ENCODE measurements around the gene LNX1.

LNX1 gene

DNA sequence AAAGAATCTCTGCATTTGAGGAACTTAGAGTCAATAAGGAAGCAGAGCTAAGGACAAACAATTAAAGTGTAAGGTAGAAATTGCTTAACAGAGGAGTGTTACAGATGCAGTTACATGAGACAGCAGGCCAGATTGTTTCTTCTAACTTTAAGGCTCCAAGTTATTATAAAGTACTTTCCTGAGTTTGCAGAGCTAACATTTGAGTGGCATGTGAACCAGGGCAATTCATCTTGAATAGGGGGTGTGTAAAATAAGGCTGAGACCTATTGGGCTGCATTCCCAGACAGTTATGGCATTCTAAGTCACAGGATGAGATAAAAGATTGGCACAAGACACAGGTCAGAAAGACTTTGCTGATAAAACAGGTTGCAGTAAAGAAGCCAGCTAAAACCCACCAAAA lies 7.6 kb upstream of the LNX1 start:
- H3K36me3 ChIP-seq (ENCODE audit: control insufficient read depth, insufficient read depth, low read length), result no peaks in the 10 kb centered on the region
- H3K4me1 ChIP-seq (ENCODE audit: control insufficient read depth, insufficient read depth, low read length), result no peaks in the 10 kb centered on the region; the same call in 1 of the 2 replicates
- no peak overlapping the region for H3K27ac ChIP-seq (ENCODE audit: low read depth, low read length)
- no peaks in the 10 kb centered on the region for H3K9me3 ChIP-seq (ENCODE audit: control insufficient read depth, insufficient read depth, low read depth, low read length)
- no peak overlapping the region for H3K4me3 ChIP-seq (ENCODE audit: low read depth, low read length)
- no peak overlapping the region for H3K9ac ChIP-seq (ENCODE audit: low read length)
- no peaks in the 10 kb centered on the region for H3K27me3 ChIP-seq (ENCODE audit: control insufficient read depth, insufficient read depth, low read length)

DNA sequence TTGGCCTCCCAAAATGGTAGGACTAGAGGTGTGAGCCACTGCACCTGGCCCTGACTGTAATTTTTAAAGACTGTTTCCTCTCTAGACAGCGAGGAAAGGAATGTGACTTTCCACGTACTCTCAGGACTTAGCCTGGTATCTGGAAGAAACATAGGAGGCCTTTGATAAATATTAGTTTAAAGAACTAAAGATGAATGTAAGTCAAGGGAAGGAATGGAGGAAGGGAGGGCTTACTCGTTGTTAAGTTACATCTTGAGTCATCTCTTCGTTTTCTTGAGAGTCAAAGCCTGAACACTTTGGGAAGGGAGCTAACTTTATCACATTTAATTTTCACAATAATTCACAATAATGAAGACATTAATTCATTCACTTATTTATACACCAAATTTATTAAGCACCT lies 7.2 kb upstream of the LNX1 start:
- Histone ChIP-seq H3K27ac (ENCODE audit: low read depth, low read length) (no peak overlapping the region), H3K9ac (ENCODE audit: low read length) (no peak overlapping the region), H3K4me1 (ENCODE audit: control insufficient read depth, insufficient read depth, low read length) (peaks cover 4% of the 10 kb centered on the region), H3K9me3 (ENCODE audit: control insufficient read depth, insufficient read depth, low read depth, low read length) (no peaks in the 10 kb centered on the region), H3K36me3 (ENCODE audit: control insufficient read depth, insufficient read depth, low read length) (no peaks in the 10 kb centered on the region), H3K4me3 (ENCODE audit: low read depth, low read length) (no peak overlapping the region), H3K27me3 (ENCODE audit: control insufficient read depth, insufficient read depth, low read length) (no peaks in the 10 kb centered on the region)

DNA sequence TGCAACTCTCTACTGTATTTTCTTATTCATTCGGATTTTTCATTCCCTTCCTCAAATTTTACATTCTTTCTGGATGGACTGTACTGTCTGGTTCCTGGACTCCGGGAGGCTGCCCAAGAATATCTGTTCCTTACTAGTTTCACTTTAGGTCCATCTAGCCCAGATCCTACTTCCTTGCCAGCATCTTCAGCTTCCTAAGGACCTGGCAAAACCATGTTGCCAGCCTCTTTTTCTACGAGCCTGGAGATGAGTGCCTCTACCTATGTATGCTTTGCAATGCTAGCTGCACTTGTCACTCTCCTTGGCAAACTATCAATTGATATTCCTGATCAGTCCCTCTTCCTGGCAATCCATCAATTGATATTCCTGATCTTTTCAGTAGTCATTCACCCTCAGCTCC lies 5.6 kb upstream of the LNX1 start:
- H3K9ac ChIP-seq (ENCODE audit: low read length), result no peak overlapping the region
- no peak overlapping the region for H3K27ac ChIP-seq (ENCODE audit: low read depth, low read length)
- no peaks in the 10 kb centered on the region for H3K36me3 ChIP-seq (ENCODE audit: control insufficient read depth, insufficient read depth, low read length)
- H3K4me3 ChIP-seq (ENCODE audit: low read depth, low read length), result no peak overlapping the region
- H3K27me3 ChIP-seq (ENCODE audit: control insufficient read depth, insufficient read depth, low read length), result no peaks in the 10 kb centered on the region
- H3K9me3 ChIP-seq (ENCODE audit: control insufficient read depth, insufficient read depth, low read depth, low read length), result no peaks in the 10 kb centered on the region
- H3K4me1 ChIP-seq (ENCODE audit: control insufficient read depth, insufficient read depth, low read length), result peaks cover 14% of the 10 kb centered on the region

- Histone ChIP-seq H3K4me3 (ENCODE audit: low read depth, low read length) (no peak overlapping the region), H3K27me3 (ENCODE audit: control insufficient read depth, insufficient read depth, low read length) (no peaks in the 10 kb centered on the region), H3K9ac (ENCODE audit: low read length) (no peak overlapping the region), H3K9me3 (ENCODE audit: control insufficient read depth, insufficient read depth, low read depth, low read length) (no peaks in the 10 kb centered on the region), H3K36me3 (ENCODE audit: control insufficient read depth, insufficient read depth, low read length) (no peaks in the 10 kb centered on the region), H3K27ac (ENCODE audit: low read depth, low read length) (no peak overlapping the region), H3K4me1 (ENCODE audit: control insufficient read depth, insufficient read depth, low read length) (peaks cover 23% of the 10 kb centered on the region)
Observed at GRCh38 chr4:53595834-53596233, 4.5 kb upstream of the LNX1 start.

DNA sequence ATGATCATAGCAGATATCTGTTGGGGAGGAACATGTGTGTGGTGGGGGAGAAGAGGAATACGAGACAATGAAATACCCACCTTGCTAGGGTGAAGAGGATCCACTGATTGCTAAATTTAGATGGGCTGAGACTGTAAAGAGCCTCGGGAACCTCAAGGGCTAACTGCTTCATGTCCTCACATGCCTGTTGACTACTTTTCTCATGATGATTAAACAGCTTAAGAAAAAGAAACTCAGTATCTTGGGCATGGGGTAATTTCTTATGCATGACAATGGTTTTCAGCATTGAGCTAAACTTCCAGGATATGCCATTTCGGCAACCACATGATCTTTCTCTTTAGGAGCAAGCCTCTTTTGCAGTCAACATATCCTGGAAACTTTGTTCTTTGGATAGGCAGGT lies 3.9 kb upstream of the LNX1 start:
- H3K27me3 ChIP-seq (ENCODE audit: control insufficient read depth, insufficient read depth, low read length), result no peaks in the 10 kb centered on the region
- H3K9me3 ChIP-seq (ENCODE audit: control insufficient read depth, insufficient read depth, low read depth, low read length), result no peaks in the 10 kb centered on the region
- no peak overlapping the region for H3K27ac ChIP-seq (ENCODE audit: low read depth, low read length)
- H3K4me1 ChIP-seq (ENCODE audit: control insufficient read depth, insufficient read depth, low read length), result peaks cover 29% of the 10 kb centered on the region
- H3K4me3 ChIP-seq (ENCODE audit: low read depth, low read length), result no peak overlapping the region
- H3K9ac ChIP-seq (ENCODE audit: low read length), result no peak overlapping the region
- H3K36me3 ChIP-seq (ENCODE audit: control insufficient read depth, insufficient read depth, low read length), result no peaks in the 10 kb centered on the region

- H3K9me3 ChIP-seq (ENCODE audit: control insufficient read depth, insufficient read depth, low read depth, low read length), result no peaks in the 10 kb centered on the region
- peak overlapping the region; percentile 51; the same call in 1 of the 2 replicates for H3K4me3 ChIP-seq (ENCODE audit: low read depth, low read length)
- H3K4me1 ChIP-seq (ENCODE audit: control insufficient read depth, insufficient read depth, low read length), result peaks cover 29% of the 10 kb centered on the region
- no peaks in the 10 kb centered on the region for H3K27me3 ChIP-seq (ENCODE audit: control insufficient read depth, insufficient read depth, low read length)
- H3K27ac ChIP-seq (ENCODE audit: low read depth, low read length), result no peak overlapping the region
- no peak overlapping the region for H3K9ac ChIP-seq (ENCODE audit: low read length)
- no peaks in the 10 kb centered on the region for H3K36me3 ChIP-seq (ENCODE audit: control insufficient read depth, insufficient read depth, low read length)
Observed at GRCh38 chr4:53593765-53594164, 2.5 kb upstream of the LNX1 start.

DNA sequence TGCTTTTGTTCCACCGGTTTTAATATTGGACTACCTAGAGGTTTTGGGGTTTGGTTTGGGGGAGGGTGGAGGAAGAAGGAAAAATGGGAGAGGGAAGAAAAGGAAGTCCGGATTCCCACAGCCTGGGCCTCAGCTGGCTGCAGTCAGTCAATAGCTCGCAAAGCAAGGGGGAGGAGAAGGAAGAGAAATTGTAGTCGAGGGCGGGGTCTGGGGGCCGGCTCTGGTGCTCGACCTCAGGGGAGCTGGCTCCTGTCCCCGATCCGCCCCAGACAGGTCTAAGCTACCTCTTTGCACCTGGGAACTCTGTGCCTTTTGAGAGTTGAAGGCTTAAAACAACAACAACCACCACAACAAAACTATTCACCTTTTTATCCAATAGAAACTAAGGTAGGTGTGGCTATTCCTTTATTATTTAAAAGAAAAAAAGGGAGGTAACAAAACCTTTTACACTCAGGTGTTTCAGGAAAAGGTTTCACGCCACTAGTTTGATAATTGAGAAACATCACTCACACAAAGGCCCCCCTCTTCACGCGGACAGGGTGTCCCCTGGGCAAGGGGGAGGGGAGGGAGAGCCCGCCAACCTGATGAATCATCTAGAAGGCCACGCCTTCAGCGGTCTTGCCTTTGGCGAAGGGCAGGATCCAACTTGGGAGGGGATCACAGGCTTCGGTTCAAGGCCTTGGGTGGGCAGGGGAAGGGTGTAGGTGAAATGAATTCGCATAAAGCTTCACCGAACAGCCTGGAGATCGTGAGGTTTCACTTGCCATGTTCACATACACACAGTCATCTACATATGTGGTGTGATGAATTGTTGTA lies 1.6 kb upstream of the LNX1 start:
- peak overlapping the region; percentile 51 for H3K4me3 ChIP-seq (ENCODE audit: low read depth, low read length)
- peak overlapping the region; percentile 5 for H3K9ac ChIP-seq (ENCODE audit: low read length)
- no peaks in the 10 kb centered on the region for H3K27me3 ChIP-seq (ENCODE audit: control insufficient read depth, insufficient read depth, low read length)
- H3K4me1 ChIP-seq (ENCODE audit: control insufficient read depth, insufficient read depth, low read length), result peaks cover 29% of the 10 kb centered on the region
- H3K36me3 ChIP-seq (ENCODE audit: control insufficient read depth, insufficient read depth, low read length), result no peaks in the 10 kb centered on the region
- no peaks in the 10 kb centered on the region for H3K9me3 ChIP-seq (ENCODE audit: control insufficient read depth, insufficient read depth, low read depth, low read length)
- peak overlapping the region; percentile 29; the same call in 1 of the 2 replicates for H3K27ac ChIP-seq (ENCODE audit: low read depth, low read length)

DNA sequence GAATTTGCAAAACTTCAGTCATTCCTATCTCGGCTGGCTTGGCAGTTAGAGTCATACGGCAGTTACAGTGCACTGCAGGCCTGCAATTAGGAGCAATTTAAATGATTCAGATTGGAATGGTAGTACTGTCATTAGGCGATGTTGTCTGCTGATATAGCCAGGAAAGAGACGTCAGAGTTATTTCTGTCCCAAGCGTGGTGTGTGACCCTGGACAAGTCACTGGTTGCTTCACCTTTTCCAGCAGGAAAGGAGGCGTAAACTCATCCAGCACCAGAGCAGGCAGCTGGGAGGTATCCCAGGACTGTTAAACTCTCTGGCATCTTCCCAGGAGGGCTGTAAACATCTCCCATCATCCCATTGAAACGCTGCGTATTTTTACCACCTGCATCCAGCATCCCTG lies 836 bp upstream of the LNX1 start:
- no peaks in the 10 kb centered on the region for H3K9me3 ChIP-seq (ENCODE audit: control insufficient read depth, insufficient read depth, low read depth, low read length)
- H3K4me1 ChIP-seq (ENCODE audit: control insufficient read depth, insufficient read depth, low read length), result peaks cover 29% of the 10 kb centered on the region
- H3K4me3 ChIP-seq (ENCODE audit: low read depth, low read length), result peak overlapping the region; percentile 51
- H3K27ac ChIP-seq (ENCODE audit: low read depth, low read length), result peak overlapping the region; percentile 29; the same call in 1 of the 2 replicates
- H3K36me3 ChIP-seq (ENCODE audit: control insufficient read depth, insufficient read depth, low read length), result no peaks in the 10 kb centered on the region
- H3K9ac ChIP-seq (ENCODE audit: low read length), result no peak overlapping the region
- no peaks in the 10 kb centered on the region for H3K27me3 ChIP-seq (ENCODE audit: control insufficient read depth, insufficient read depth, low read length)

- H3K27ac ChIP-seq (ENCODE audit: low read depth, low read length), result no peak overlapping the region
- no peak overlapping the region for H3K9ac ChIP-seq (ENCODE audit: low read length)
- H3K27me3 ChIP-seq (ENCODE audit: control insufficient read depth, insufficient read depth, low read length), result no peaks in the 10 kb centered on the region
- H3K4me1 ChIP-seq (ENCODE audit: control insufficient read depth, insufficient read depth, low read length), result peaks cover 29% of the 10 kb centered on the region
- no peak overlapping the region; the same call in 1 of the 2 replicates for H3K4me3 ChIP-seq (ENCODE audit: low read depth, low read length)
- H3K9me3 ChIP-seq (ENCODE audit: control insufficient read depth, insufficient read depth, low read depth, low read length), result no peaks in the 10 kb centered on the region
- no peaks in the 10 kb centered on the region for H3K36me3 ChIP-seq (ENCODE audit: control insufficient read depth, insufficient read depth, low read length)
Observed at GRCh38 chr4:53590187-53590586, 1.1 kb downstream of the LNX1 start.

GRCh38 chr4:53589511-53589910 lies 1.8 kb downstream of the LNX1 start:
- Histone ChIP-seq H3K4me3 (ENCODE audit: low read depth, low read length) (no peak overlapping the region), H3K9me3 (ENCODE audit: control insufficient read depth, insufficient read depth, low read depth, low read length) (no peaks in the 10 kb centered on the region), H3K27ac (ENCODE audit: low read depth, low read length) (no peak overlapping the region), H3K4me1 (ENCODE audit: control insufficient read depth, insufficient read depth, low read length) (peaks cover 29% of the 10 kb centered on the region), H3K27me3 (ENCODE audit: control insufficient read depth, insufficient read depth, low read length) (no peaks in the 10 kb centered on the region), H3K9ac (ENCODE audit: low read length) (no peak overlapping the region), H3K36me3 (ENCODE audit: control insufficient read depth, insufficient read depth, low read length) (no peaks in the 10 kb centered on the region)

- H3K4me1 ChIP-seq (ENCODE audit: control insufficient read depth, insufficient read depth, low read length), result peaks cover 17% of the 10 kb centered on the region; the same call in 1 of the 2 replicates
- no peaks in the 10 kb centered on the region for H3K27me3 ChIP-seq (ENCODE audit: control insufficient read depth, insufficient read depth, low read length)
Observed at GRCh38 chr4:53587135-53587534, 4.2 kb downstream of the LNX1 start.

More at GRCh38 chr4:53587135-53587534, 4.2 kb downstream of the LNX1 start:
- H3K9ac ChIP-seq (ENCODE audit: low read length), result no peak overlapping the region
- H3K36me3 ChIP-seq (ENCODE audit: control insufficient read depth, insufficient read depth, low read length), result no peaks in the 10 kb centered on the region
- H3K4me3 ChIP-seq (ENCODE audit: low read depth, low read length), result no peak overlapping the region
- no peaks in the 10 kb centered on the region for H3K9me3 ChIP-seq (ENCODE audit: control insufficient read depth, insufficient read depth, low read depth, low read length)
- H3K27ac ChIP-seq (ENCODE audit: low read depth, low read length), result no peak overlapping the region
